RPMI8226 (cell line): ENCODE results near the gene ARHGEF12.

Experiments used
- DNase-seq: peaks from one replicate; pipeline ENCODE4 v3.0.0-alpha.2; 2015

The ARHGEF12 gene

GRCh38 chr11:120318906-120319305 is 17.3 kb upstream of the ARHGEF12 start:
- DNase-seq, result no peak

- DNase-seq, result peak; percentile 15
Measured at GRCh38 chr11:120324932-120325810, 11.0 kb upstream of the ARHGEF12 start, which contains the start of gene TLCD5. Gene TLCD5, plus strand, starts transcription at chr11:120325299. Its CDS starts 2,143 bp downstream, at chr11:120327442.

- no peak for DNase-seq
Measured at GRCh38 chr11:120326228-120326627, 10.0 kb upstream of the ARHGEF12 start.

- no peak for DNase-seq
Measured at GRCh38 chr11:120326845-120327281, 9.3 kb upstream of the ARHGEF12 start.

GRCh38 chr11:120327311-120327710 is 8.9 kb upstream of the ARHGEF12 start:
- no peak for DNase-seq

GRCh38 chr11:120329556-120329955 is 6.7 kb upstream of the ARHGEF12 start:
- no peak for DNase-seq

- no peak for DNase-seq
Measured at GRCh38 chr11:120330045-120330444, 6.2 kb upstream of the ARHGEF12 start.

- no peak for DNase-seq
Measured at GRCh38 chr11:120331301-120331996, 4.8 kb upstream of the ARHGEF12 start.

GRCh38 chr11:120332822-120333716 is 3.1 kb upstream of the ARHGEF12 start:
- DNase-seq, result peak; percentile 13

GRCh38 chr11:120333801-120334200 is 2.4 kb upstream of the ARHGEF12 start:
- no peak for DNase-seq

- DNase-seq, result no peak
Measured at GRCh38 chr11:120334332-120334731, 1.9 kb upstream of the ARHGEF12 start.

GRCh38 chr11:120334894-120335462 is 1.2 kb upstream of the ARHGEF12 start:
- peak; percentile 67 for DNase-seq

GRCh38 chr11:120335556-120335907 is 681 bp upstream of the ARHGEF12 start:
- DNase-seq, result peak; percentile 54

GRCh38 chr11:120336641-120337354 is 585 bp downstream of the ARHGEF12 start:
- DNase-seq, result peak; percentile 32

- peak; percentile 18 for DNase-seq
Measured at GRCh38 chr11:120337355-120338106, 1.3 kb downstream of the ARHGEF12 start.

- DNase-seq, result no peak
Measured at GRCh38 chr11:120338107-120338933, 2.1 kb downstream of the ARHGEF12 start.

GRCh38 chr11:120339394-120339890 is 3.2 kb downstream of the ARHGEF12 start:
- DNase-seq, result peak; percentile 16

- DNase-seq, result no peak
Measured at GRCh38 chr11:120340529-120340928, 4.3 kb downstream of the ARHGEF12 start.

- no peak for DNase-seq
Measured at GRCh38 chr11:120342226-120342625, 6.0 kb downstream of the ARHGEF12 start.

GRCh38 chr11:120342678-120343077 is 6.5 kb downstream of the ARHGEF12 start:
- DNase-seq, result no peak
